RCC 7860 (cell line): Measurements from ENCODE around the gene CARD10.
A peak's percentile ranks its signal among the peaks of the same experiment; 100 is the strongest.
"Not testable (repeated sequence)": the region's sequence is repeated elsewhere in the genome, so short reads cannot be mapped to it uniquely, and the experiment has no call there.

Experiments used
- DNase-seq: peaks from one replicate; pipeline ENCODE4 v3.0.0-alpha.2; 2015; ENCODE audit warnings: low spot score
- FAIRE-seq: peaks from 2 replicates; lab custom pipeline; 2012; peaks lifted over from hg19 to GRCh38; lab: Jason Lieb, UNC

CARD10 gene

DNA sequence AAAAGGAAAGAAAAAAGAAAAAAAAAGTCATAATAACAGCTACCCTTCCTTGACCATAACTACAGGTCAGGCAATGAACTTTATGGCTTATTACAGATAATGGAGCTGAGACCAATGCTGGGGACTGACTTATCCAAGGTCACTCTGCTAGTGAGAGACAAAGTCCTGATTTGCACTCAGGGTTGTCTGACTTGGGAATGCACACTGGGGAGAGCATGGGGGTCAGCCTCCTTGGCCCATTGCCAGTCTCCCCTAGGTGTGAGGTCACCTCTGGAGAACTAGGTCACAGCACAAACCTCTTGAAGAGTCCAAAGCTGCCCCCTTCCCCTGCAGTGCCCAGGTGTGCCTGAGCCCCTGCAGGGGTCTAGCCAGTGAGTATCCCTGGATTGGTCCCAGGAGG is 35.8 kb upstream of the CARD10 start:
- FAIRE-seq (no peak), DNase-seq (no peak)

DNA sequence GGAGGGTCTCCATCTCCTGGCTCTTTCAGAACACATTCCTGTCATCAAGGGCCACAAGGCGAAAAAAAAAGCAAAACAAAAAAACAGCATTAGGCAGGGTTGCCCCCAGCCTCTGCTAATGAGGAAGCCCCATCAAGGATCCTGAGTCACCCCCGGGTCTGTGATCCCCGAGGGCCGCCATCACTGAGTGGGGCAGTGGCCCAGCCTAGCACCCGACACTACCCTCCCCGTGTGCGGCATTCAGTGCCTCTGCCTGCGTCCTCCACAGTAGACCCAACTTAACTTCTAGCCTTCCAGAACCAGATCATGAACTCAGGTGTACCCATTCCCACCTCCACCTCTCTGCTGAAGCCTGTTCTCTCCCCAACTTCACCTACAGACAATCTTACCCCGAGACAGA is 34.5 kb upstream of the CARD10 start:
- FAIRE-seq (no peak), DNase-seq (no peak)

DNA sequence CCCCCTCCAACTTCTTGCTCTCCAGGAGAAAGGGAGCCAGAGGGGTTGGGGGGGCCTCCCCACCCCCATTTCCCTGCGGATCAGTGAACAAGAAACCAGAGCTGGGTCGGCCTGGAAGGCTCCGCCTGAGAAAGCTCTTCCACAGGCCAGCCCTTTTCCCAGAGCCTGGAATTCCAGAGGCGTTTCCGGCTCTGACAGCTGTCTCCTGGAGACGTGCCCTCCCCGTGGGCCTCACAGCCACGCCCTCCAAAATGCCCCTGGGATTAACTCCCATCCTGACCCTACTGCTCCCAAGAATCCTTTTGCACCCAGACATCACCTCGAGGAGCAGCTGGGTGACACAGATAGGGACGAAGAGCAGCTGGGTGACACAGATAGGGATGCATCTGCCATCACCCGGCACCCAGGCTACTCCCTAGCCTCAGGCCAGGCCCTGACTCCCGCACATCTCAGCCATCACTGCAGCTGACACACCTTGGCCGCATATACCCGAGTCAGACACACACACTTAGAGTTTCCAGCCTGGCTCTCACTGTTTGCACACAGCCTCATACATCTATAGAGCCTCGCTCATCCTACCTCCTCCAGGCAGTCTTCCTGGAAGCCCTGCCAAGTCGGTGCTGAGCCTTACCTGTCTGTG is 33.4 kb upstream of the CARD10 start:
- FAIRE-seq, result no peak
- no peak for DNase-seq

DNA sequence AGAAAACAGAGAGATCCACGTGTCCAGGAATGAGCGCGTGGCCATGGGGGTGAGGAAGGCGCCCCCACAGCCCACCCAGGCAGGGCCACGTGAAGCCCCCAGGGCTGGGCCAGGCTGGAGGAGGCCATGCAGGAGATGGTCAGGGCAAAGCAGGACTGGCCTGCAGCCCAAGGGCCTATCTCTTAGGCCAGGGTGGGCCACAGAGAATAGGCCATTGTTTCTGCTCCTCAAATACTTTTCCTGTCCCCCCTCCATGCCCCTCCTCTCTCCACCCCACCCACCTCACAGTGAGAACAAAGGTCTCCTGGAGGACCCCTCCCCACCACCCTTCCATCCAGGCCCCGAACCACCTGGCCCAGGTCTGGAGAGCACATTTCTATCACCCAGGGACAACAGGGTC is 32.8 kb upstream of the CARD10 start:
- no peak for FAIRE-seq
- no peak for DNase-seq

DNA sequence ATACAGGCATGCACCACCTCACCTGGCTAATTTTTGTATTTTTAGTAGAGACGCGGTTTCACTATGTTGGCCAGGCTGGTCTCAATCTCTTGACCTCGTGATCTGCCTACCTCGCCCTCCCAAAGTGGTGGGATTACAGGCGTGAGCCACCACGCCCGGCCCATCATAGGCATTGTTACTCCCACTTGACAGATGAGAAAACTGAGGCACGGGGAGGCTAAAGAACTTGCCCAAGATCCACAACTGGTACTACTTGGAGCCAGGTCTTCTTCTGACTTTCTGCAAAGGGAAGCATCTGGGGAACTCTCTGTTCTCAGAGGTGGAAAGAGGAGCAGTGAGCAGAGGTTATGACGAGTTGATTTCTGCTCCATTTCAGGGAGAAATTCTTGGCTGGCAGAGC is 31.7 kb upstream of the CARD10 start:
- not testable (repeated sequence) for DNase-seq, FAIRE-seq

DNA sequence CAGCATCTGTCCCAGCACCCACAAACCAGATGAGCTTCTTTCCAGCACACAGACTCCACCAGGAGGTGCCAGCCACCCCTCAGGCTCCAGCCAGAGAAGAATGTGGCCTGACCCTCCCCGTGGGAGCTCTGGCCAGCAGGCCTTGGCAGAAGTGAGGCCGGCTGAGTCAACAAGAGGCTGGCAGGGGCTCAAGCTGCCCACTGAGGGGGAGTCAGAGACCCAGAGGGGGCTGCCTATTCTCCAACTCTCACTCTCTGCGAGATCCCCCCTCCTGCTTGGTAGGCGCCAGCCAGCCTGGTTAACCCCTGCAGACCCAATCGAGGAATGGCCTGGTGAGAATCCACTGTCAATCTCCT is 30.5 kb upstream of the CARD10 start:
- DNase-seq, result peak; percentile 16
- no peak for FAIRE-seq

DNA sequence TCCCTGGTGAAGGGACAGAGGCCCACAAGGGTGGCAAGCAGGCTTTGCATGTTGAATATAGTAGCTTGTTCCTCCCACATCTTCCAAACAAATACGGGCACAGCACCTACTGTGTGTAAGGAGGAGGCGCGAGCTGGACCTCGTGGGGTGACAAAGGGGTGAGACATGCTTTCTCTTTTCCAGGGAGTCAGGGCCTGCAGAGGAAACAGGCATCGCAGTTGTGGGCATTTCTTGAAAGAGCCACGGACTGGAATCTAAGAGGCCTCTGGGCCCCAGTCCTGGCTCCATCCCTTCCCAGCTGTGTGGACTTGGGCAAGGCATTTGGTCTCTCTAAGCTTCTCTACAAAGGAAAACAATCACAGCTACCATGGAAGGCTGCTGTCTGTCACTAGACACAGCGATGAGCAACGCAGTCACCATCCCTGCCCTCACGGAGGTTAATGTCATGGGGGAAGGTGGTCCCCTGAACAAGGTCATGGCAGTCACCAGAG is 28.1 kb upstream of the CARD10 start:
- FAIRE-seq (no peak), DNase-seq (no peak)

DNA sequence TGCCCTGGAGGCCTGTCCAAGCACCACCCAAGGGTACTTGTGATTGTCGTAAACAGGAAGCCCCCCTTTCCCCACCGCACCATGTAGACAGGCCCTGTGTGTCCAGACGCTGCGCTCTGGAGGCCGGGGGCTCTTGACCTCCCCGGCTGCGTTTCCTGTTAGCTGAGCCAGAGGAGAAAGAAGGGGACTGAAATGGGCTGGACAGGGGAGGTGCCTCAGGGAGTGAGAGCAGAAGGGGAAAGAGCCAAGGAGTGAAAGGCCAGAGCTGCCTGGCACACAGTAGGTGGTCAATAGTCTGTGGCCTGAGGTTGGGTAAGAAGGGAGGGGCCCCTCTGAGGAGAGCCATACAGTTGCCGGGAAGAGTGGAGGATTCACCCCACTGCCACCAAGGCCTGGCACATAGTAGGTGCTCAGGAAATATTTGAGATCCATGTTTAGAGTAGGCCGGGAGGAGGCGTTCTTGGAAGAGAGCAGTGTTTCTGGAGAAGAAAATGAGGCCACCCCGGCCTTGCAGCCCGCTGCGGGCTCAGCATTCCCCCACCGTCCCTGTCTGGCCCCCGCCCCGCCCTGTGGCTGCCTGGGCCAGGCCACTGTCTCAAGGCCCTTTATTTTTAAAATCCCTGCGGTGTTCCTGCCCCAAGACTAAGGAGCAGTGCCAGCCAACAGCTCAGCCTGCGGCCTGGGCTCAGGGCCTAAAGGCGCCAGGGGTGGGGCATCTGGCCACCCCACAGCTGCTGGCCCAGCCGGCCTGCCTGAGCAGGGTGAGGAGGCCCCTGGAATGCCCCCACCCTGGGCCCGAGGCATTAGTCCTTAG is 27.4 kb upstream of the CARD10 start:
- DNase-seq (no peak), FAIRE-seq (no peak)

DNA sequence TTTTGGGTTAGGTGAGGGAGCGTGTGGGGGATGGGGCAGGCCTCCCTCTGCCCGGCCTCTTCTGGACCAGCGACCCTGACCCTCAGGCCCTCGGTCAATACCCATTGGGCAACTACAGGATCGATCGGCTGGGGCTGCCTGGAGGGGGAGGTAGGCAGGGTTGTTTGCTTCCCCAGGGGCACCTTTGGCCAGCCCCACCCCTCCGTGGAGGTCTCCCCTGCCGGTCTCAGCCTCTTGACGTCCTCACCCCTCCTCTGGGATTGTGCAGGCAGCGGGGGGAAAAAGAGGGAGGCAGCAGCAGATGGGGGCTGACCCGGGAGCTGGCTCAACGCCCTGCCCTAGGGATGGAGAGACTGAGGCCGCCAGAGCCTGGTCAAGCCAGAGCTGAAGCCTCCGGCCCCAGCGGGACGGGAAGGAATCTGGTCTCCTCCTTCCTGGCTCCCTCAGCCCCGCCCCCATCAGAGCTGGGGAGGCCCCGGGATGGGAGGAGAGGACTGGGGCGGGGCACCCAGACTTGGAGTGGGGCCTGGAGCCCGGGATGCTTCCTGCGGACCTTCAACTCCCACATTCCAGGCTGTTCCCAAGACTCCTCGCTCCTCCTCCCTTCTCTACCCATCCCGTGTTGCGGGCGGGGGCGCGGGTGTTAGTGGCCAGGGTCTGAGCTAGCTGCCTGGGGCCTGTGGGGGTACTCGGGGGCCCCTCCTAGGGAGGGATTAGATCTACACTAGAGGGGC is 26.7 kb upstream of the CARD10 start:
- no peak for FAIRE-seq

DNA sequence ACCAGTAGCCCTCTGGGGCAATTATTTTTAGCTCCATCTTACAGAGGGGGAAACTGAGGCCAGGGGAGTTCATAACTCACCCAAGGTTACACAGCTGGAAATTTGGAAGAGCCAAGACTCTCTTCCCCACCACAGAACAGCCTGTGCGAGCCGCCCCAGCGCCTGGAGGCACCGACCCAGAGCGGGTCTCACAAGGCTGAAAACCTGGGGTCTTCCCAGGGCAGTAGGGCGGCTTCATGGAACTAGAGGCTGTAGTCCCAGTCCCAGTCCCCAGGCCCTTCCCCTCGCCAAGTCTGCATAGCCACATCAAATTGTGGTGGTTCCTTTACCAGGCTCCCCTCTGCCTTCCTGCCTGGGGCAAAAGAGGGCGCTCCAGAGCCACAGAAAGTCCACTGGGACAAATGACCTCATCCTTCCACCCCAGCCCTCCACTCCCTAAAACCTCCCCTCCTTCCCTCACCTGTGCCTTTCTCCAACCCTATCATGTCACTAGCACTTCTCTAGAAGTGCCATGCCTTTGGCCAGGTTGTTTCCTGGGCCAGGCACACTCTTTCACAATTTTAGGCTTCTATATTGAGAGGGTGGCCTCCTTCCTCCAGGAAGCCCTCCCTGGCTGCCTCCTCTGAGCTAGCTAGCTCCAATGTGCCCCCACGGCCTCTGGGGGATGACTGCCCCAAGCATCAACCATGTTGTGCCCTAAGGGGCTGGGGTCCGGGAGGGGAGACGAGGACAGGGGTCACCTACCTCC is 25.9 kb upstream of the CARD10 start:
- no peak for FAIRE-seq

More for the DNA sequence above, 26.7 kb upstream of the CARD10 start:
- DNase-seq, result no peak

DNA sequence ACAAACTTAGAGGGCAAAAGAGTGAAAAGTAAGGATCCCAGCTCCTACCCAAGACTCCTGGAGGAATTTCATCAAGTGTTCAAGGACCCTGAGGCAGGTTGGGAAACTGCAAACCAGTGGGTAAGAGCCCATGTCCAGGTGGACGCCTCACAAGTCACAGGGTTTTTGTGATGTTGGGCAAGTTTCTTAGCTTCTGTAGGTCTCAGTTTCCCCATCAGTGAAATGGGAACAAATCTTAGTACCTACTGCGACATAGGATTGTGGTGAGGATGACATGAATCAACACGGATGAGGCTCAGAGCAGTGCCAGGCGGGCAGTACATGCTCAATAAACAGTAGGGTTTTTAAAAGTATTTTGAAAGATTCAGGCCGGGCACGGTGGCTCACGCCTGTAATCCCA is 23.7 kb upstream of the CARD10 start:
- no peak for FAIRE-seq
- DNase-seq, result no peak

More for the DNA sequence above, 25.9 kb upstream of the CARD10 start:
- peak; percentile 28 for DNase-seq

DNA sequence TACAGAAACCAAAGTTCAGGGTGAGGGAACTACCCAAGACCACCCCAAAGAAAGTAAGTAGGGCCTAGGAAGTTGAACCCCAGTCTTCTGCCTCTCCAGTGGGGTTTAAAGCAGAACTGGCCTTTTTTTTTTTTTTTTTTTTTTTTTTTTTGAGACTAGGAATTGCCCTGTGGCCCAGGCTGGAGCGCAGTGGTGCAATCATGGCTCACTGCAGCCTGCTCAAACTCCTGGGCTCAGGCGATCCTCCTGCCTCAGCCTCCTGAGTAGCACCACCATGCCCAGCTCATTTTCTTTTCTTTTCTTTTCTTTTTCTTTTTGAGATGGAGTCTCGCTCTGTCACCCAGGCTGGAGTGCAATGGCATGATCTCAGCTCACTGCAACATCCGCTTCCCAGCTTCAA is 23.2 kb upstream of the CARD10 start:
- not testable (repeated sequence) for DNase-seq, FAIRE-seq

DNA sequence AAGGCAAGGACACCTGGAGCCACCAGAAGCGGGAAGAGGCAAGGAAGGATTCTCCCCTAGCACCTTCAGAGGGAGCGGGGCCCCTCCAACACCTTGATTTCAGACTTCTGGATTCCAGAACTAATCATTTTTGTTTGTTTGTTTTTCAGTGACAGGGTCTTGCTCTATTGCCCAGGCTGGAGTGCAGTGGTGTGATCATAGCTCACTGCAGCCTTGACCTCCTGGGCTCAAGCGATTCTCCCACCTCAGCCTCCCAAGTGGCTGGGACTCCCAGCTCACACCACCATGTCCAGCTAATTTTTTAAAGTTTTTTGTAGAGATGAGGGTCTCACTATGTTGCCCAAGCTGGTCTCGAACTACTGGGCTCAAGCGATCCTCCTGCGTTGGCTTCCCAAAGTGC is 20.6 kb upstream of the CARD10 start:
- FAIRE-seq, DNase-seq: not testable (repeated sequence)

DNA sequence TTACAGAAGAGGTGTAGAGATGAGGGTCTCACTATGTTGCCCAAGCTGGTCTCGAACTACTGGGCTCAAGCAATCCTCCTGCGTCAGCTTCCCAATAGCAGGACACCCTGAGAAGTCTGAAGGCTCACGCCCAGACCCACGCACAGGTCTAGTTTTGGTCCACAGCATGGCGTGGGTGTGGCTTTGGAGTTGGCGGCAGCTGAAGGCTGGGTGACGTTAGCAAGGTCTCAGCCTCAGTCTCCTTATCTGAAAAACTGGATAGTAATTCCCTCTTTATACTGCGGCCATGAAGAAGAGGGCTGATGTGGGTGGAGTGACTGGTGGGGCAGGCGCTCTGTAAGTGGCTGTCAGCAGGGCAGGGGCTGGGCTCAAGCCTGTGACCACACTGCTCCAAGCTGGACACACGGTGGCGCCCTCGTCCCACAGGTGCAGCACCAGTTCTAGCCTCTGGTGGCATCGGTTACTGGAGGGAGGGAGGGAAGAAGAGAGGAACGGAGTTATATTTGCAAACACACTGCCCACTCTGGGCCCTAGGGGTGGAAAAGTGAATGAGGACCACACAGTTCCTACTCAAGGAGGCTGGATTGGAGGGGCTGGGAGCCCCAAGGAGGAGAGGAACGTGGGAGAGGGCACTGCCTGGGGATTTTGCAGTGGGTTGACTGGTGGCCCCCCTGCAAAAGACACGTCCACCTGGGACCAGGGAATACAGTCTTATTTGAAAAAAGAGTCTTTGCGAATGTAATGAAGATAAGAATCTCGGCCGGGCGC is 19.6 kb upstream of the CARD10 start:
- peak; percentile 67 for FAIRE-seq

DNA sequence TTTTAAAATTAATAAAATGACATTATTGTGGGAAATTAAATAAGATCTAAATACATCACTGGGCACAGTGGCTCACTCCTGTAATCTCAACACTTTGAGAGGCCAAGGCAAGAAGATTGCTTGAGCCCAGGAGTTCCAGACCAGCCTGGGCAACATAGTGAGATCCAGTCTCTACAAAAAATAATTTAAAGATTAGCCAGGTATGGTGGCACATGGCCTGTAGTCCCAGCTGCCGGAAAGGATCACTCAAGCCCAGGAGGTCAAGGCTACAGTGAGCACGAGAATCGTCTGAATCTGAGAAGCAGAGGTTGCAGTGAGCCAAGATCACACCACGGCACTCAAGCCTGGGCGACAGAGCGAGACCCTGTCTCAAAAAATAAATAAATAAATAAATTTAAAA is 15.9 kb upstream of the CARD10 start:
- no peak for FAIRE-seq
- no peak for DNase-seq

More for the DNA sequence above, 19.6 kb upstream of the CARD10 start:
- peak; percentile 81 for DNase-seq

DNA sequence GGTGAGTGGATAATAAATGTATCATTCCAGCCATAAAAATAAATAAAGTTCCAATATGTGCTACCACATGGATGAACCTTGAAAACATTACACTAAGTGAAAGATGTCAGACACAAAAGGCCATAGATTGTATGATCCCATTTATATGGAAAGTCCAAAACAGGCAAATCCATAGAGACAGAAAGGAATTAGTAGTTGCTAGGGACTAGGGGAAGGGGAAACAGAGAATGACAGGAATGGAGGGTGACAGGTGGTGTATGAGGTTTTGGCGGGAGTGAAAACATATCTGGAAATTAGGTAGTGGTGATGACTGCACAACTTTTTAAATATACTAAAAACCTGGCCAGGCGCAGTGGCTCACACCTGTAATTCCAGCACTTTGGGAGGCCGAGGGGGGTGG is 15.2 kb upstream of the CARD10 start:
- no peak for FAIRE-seq
- no peak for DNase-seq

DNA sequence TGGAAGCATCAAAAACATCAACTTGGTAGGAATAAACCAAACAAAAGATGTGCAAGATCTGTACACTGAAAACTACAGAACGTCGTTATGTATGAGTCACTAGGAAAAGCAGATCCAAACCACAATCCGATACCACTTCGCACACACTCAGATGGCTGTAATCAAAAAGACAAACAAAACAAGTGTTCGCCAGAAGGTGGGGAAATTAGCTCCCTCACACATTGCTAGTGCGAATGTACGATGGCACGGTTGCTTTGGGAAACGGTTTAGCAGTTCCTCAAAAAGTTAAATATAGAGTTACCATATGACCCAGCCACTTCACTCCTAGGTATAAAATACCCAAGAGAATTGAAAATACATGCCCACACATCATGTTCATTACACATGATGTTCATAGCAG is 14.8 kb upstream of the CARD10 start:
- DNase-seq (peak; percentile 68), FAIRE-seq (peak; percentile 89)

DNA sequence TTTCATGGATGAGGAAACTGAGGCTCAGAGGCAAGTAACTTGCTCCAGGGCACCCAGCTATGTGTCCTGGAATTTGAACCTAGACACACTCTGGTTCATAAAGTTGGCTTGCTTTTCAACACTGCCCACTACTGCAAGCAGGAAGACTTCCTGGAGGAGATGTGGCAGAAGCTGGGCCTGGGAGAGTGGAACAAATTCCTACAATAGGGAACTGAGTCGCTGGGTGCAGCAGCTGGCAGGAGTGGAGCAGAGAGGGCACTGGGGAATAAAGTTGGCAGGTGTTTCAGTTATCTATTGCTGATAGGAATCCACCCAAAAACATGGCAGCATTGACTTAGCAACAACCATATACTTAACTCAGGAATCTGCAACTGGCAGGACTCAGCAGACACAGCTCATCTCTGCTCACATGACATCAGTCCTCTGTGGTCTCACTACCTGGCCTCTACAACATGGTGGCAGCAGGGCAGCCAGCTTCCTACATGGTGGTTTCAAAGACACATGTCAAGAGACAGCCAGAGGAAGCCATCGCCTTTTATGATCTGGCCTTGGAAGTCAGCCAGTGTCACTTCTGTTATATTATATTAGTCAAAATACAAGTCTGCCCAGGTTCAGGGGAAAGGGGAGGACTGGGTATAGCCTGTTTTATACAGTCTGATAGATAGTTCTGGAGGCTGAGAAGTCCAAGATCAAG is 10.6 kb upstream of the CARD10 start:
- DNase-seq (no peak), FAIRE-seq (no peak)

DNA sequence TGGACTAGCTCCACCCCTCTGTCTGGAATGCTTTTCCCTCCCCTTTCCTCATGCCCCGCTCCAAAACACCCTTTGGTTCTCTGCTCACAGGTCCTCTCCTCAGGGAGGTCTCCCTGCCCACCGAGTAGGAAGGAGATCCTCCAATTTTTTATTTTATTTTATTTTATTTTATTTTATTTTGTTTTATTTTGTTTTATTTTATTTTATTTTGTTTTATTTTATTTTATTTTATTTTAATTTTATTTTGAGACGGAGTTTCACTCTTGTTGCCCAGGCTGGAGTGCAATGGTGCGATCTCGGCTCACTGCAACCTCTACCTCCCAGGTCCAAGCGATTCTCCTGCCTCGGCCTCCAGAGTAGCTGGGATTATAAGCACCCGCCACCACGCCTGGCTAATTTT is 8.7 kb upstream of the CARD10 start:
- not testable (repeated sequence) for FAIRE-seq, DNase-seq
